MM.1S (cell line): ENCODE data around the gene TNFRSF8.

Source experiments
- DNase-seq: peaks from one replicate; pipeline ENCODE4 v3.0.0-alpha.2; 2015
- H2AFZ ChIP-seq: fragments of 300-600 bp; sonication (generic); 2 replicates; pipeline ENCODE4 v1.6.0; 2016; ENCODE audit warnings: antibody characterized with exemption, low read length
- H3F3A ChIP-seq: fragments of 300-600 bp; sonication (generic); 2 replicates; pipeline ENCODE4 v1.6.1; 2016; ENCODE audit warnings: mild to moderate bottlenecking, antibody characterized with exemption, low read length, moderate library complexity, mixed read lengths; ENCODE audit not compliant: insufficient read depth
- H3K27ac ChIP-seq: fragments of 300-600 bp; sonication (generic); 2 replicates; pipeline ENCODE4 v1.5.1; 2016; ENCODE audit warnings: mild to moderate bottlenecking, low read length
- H3K27me3 ChIP-seq: fragments of 300-600 bp; sonication (generic); replicated peaks from 2 replicates; pipeline ENCODE4 v1.6.0; 2016; ENCODE audit warnings: low read length; ENCODE audit not compliant: insufficient read depth
- H3K36me3 ChIP-seq: fragments of 300-600 bp; sonication (generic); replicated peaks from 2 replicates; pipeline ENCODE4 v1.6.1; 2016; ENCODE audit warnings: mild to moderate bottlenecking, low read length, mixed read lengths; ENCODE audit not compliant: insufficient read depth
- H3K4me1 ChIP-seq: fragments of 300-600 bp; sonication (generic); 2 replicates; pipeline ENCODE4 v1.6.1; 2016; ENCODE audit warnings: low read length, mixed read lengths
- H3K4me2 ChIP-seq: fragments of 300-600 bp; sonication (generic); 2 replicates; pipeline ENCODE4 v1.6.0; 2016; ENCODE audit warnings: low read depth, low read length
- H3K4me3 ChIP-seq: fragments of 300-600 bp; sonication (generic); 2 replicates; pipeline ENCODE4 v1.5.1; 2016; ENCODE audit warnings: low read length, mixed read lengths
- H3K79me2 ChIP-seq: fragments of 300-600 bp; sonication (generic); 2 replicates; pipeline ENCODE4 v1.6.1; 2016; ENCODE audit warnings: mixed run types, low read length, mixed read lengths
- H3K9ac ChIP-seq: fragments of 300-600 bp; sonication (generic); 2 replicates; pipeline ENCODE4 v1.6.1; 2016; ENCODE audit warnings: low read length, mixed read lengths
- H3K9me2 ChIP-seq: fragments of 300-600 bp; sonication (generic); replicated peaks from 2 replicates; pipeline ENCODE4 v1.6.1; 2016; ENCODE audit warnings: mild to moderate bottlenecking, low read length, mixed read lengths; ENCODE audit not compliant: insufficient read depth
- H3K9me3 ChIP-seq: fragments of 300-600 bp; sonication (generic); replicated peaks from 2 replicates; pipeline ENCODE4 v1.6.1; 2016; ENCODE audit warnings: mild to moderate bottlenecking, low read length, mixed read lengths; ENCODE audit not compliant: insufficient read depth
- H4K20me1 ChIP-seq: fragments of 300-600 bp; sonication (generic); 2 replicates; pipeline ENCODE4 v1.6.1; 2016; ENCODE audit warnings: mild to moderate bottlenecking, low read length, moderate library complexity, mixed read lengths; ENCODE audit not compliant: insufficient read depth
- CTCF ChIP-seq: fragments of 300-600 bp; sonication (generic); IDR thresholded peaks from 2 replicates; pipeline ENCODE4 v1.5.1; 2016; ENCODE audit warnings: antibody characterized with exemption, low read length, mixed read lengths
- EZH2 ChIP-seq: fragments of 300-600 bp; sonication (generic); optimal IDR thresholded peaks from 2 replicates; pipeline ENCODE3; 2017; ENCODE audit warnings: low read depth, mild to moderate bottlenecking, antibody characterized with exemption, low read length, mixed read lengths
- EZH2phosphoT487 ChIP-seq: fragments of 300-600 bp; sonication (generic); IDR thresholded peaks from 2 replicates; pipeline ENCODE4 v1.6.1; 2018; ENCODE audit warnings: antibody characterized with exemption, low read length

The TNFRSF8 gene

GRCh38 chr1:12135612-12136011 is 72.5 kb downstream of the TNFRSF8 start:
- no peak overlapping the region for H2AFZ ChIP-seq
- H3K36me3 ChIP-seq: no peaks in the 10 kb centered on the region
- H3K9me2 ChIP-seq: no peaks in the 10 kb centered on the region
- H3K9me3 ChIP-seq: no peaks in the 10 kb centered on the region
- H3K4me3 ChIP-seq: no peak overlapping the region
- TF ChIP-seq CTCF: no peak
- TF ChIP-seq EZH2: no peak
- TF ChIP-seq EZH2phosphoT487: no peak
- H4K20me1 ChIP-seq: no peaks in the 10 kb centered on the region
- H3K79me2 ChIP-seq: no peaks in the 10 kb centered on the region
- no peak for DNase-seq
- no peaks in the 10 kb centered on the region for H3F3A ChIP-seq
- no peak overlapping the region for H3K9ac ChIP-seq
- no peaks in the 10 kb centered on the region for H3K27me3 ChIP-seq
- no peaks in the 10 kb centered on the region for H3K4me1 ChIP-seq
- H3K4me2 ChIP-seq: no peak overlapping the region
- no peak overlapping the region for H3K27ac ChIP-seq

GRCh38 chr1:12136916-12137610 is 74.0 kb downstream of the TNFRSF8 start:
- H3K9me2 ChIP-seq: no peaks in the 10 kb centered on the region
- H3K4me3 ChIP-seq: no peak overlapping the region
- no peaks in the 10 kb centered on the region for H3K4me1 ChIP-seq
- H3K9ac ChIP-seq: no peak overlapping the region
- no peak overlapping the region for H3K27ac ChIP-seq
- H3K79me2 ChIP-seq: no peaks in the 10 kb centered on the region
- no peak for DNase-seq
- H3F3A ChIP-seq: no peaks in the 10 kb centered on the region
- H3K9me3 ChIP-seq: no peaks in the 10 kb centered on the region
- peaks cover 10% of the 10 kb centered on the region for H3K27me3 ChIP-seq
- H2AFZ ChIP-seq: no peak overlapping the region
- TF ChIP-seq EZH2: no peak
- TF ChIP-seq CTCF: no peak
- TF ChIP-seq EZH2phosphoT487: no peak
- no peaks in the 10 kb centered on the region for H3K36me3 ChIP-seq
- no peaks in the 10 kb centered on the region for H4K20me1 ChIP-seq
- no peak overlapping the region for H3K4me2 ChIP-seq

GRCh38 chr1:12138196-12139168 is 75.4 kb downstream of the TNFRSF8 start:
- H3K36me3 ChIP-seq: no peaks in the 10 kb centered on the region
- no peak overlapping the region for H2AFZ ChIP-seq
- H4K20me1 ChIP-seq: no peaks in the 10 kb centered on the region
- H3K4me3 ChIP-seq: no peak overlapping the region
- peaks cover 11% of the 10 kb centered on the region for H3K27me3 ChIP-seq
- H3K4me1 ChIP-seq: peaks cover 3% of the 10 kb centered on the region
- H3K4me2 ChIP-seq: no peak overlapping the region
- no peaks in the 10 kb centered on the region for H3F3A ChIP-seq
- TF ChIP-seq EZH2phosphoT487 (no peak), CTCF (no peak), EZH2 (no peak)
- no peak overlapping the region for H3K27ac ChIP-seq
- H3K9ac ChIP-seq: no peak overlapping the region
- DNase-seq: no peak
- H3K9me2 ChIP-seq: no peaks in the 10 kb centered on the region
- no peaks in the 10 kb centered on the region for H3K79me2 ChIP-seq
- H3K9me3 ChIP-seq: no peaks in the 10 kb centered on the region
